Measurements from ENCODE around the gene GABRR1.

DNA sequence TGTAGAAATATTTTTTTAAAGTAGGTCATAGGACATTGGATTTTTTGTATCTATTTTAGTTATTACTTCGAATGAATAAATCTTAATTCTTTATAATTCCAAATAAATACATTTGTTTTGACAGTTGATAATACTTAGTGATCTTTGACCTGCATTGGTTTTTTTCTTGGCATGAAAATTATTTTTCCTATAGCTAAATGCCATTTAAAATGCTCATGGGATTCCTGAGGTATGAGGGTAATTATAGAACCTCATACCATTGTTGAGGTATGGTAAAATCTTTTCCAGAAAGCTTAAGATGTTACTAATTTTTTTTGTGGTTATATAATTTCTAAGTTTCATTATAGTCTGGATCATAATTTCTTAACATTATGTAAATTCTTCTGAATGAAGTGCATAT, 63.0 kb downstream of the GABRR1 start:
- TF ChIP-seq CTCF (conservative IDR thresholded peaks at IDR 0.05; ENCODE audit: low read depth in 2 of 2), result no peak
- TF ChIP-seq ZNF114 (CRISPR knock-in tag; IDR thresholded peaks at IDR 0.05), result no peak
- TF ChIP-seq EZH2phosphoT487 (IDR thresholded peaks at IDR 0.05; ENCODE audit: unreplicated experiment), result no peak
- no peak for TF ChIP-seq REST (IDR thresholded peaks at IDR 0.05; ENCODE audit: unreplicated experiment)
- TF ChIP-seq ZNF462 (CRISPR knock-in tag; IDR thresholded peaks at IDR 0.05), result no peak
- TF ChIP-seq POLR2AphosphoS5 (IDR thresholded peaks at IDR 0.05; ENCODE audit: low read depth), result no peak
- TF ChIP-seq CREB1 (CRISPR knock-in tag; IDR thresholded peaks at IDR 0.05; ENCODE audit: low read depth), result no peak
